GM12873 (cell line): ENCODE measurements around the gene GFRA1.

Source experiments
- TF ChIP-seq, protein P1 (sequence below): IDR thresholded peaks from 2 replicates; pipeline ENCODE4 v1.5.1; 2012; ENCODE audit warnings: low read depth, mild to moderate bottlenecking, moderate library complexity, low read length, control low read depth; ENCODE audit not compliant: insufficient read depth; ENCODE audit errors: missing control alignments

GFRA1 gene

DNA sequence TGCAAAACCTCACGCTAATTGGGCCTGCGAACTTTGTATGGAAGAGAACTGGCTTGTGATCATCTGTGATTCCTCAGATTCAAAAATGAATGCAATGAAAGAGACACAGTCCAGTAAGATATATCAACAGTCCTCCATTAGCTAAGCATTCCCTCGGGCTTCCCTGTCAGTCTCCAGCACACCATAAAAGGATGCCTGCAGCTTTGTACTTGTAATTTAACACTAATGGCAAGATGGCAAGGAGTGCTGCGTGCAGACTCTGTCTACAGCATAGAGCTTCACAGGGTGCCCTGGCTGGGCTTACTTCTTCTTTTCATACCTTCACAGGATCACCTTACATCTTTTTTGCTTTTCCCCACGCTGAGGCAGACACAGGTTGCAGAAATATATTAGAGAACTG is 200.0 kb downstream of the GFRA1 start:
- TF ChIP-seq, protein P1, sequence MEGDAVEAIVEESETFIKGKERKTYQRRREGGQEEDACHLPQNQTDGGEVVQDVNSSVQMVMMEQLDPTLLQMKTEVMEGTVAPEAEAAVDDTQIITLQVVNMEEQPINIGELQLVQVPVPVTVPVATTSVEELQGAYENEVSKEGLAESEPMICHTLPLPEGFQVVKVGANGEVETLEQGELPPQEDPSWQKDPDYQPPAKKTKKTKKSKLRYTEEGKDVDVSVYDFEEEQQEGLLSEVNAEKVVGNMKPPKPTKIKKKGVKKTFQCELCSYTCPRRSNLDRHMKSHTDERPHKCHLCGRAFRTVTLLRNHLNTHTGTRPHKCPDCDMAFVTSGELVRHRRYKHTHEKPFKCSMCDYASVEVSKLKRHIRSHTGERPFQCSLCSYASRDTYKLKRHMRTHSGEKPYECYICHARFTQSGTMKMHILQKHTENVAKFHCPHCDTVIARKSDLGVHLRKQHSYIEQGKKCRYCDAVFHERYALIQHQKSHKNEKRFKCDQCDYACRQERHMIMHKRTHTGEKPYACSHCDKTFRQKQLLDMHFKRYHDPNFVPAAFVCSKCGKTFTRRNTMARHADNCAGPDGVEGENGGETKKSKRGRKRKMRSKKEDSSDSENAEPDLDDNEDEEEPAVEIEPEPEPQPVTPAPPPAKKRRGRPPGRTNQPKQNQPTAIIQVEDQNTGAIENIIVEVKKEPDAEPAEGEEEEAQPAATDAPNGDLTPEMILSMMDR, result no peak

DNA sequence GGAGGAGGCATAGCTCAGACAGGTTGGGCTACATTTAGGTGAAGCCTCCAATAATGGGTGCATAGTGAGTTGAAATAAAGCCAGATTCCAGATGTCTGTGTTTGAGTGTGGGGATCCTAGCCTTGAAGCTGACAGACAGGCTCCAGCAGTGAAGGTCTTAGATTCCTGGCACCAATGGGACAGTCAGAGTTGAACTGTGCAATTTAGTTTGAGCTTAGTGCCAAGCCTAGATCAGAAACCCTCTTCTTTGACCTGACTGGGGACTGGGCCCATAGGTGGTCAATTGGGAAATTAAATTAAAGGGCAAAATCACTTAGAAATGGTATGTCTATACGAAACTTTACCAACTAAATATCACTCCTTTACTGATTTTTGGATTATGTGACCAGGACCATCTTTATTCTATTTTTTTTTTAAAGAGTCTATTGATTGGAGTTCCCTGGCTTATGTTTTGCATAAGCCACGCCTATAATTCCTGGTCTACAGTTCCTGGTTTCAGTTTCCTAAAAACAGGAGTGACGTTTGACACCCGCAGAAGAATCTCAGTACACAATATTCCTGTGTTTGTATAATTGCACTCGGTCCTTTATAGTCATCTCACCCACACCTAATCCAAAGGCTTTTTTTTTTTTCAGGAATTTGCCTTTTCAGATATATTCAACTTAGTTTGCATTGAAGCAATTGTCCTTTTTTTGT is 201.4 kb downstream of the GFRA1 start:
- TF ChIP-seq, protein P1, result no peak

GRCh38 chr10:116070743-116071320 is 202.2 kb downstream of the GFRA1 start:
- TF ChIP-seq, protein P1, result no peak

- TF ChIP-seq, protein P1, result no peak
These were observed 203.2 kb downstream of the GFRA1 start for GRCh38 chr10:116069856-116070255.

- TF ChIP-seq, protein P1, result no peak
These were observed 205.2 kb downstream of the GFRA1 start for GRCh38 chr10:116067825-116068224.

GRCh38 chr10:116063107-116063506 is 209.9 kb downstream of the GFRA1 start:
- TF ChIP-seq, protein P1, result no peak

DNA sequence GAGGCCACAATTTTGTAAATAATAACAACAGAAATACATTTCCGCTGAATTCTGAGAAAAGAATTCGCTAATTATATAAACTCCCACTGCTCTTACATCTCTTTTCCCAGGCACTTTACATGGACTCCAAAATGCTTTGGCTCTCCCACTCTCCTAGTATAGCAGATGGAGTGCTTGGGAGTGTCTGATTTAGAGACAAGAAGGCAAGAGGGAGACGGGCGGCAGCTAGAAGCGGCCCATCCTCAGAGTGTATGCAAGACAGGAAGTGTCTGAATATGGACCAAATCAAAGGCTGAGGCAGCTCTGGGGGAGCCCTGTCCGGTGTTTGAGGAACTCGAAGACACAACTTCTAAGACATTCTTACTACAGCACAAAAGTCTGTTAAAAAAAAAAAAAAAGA is 212.1 kb downstream of the GFRA1 start:
- TF ChIP-seq, protein P1, result no peak
